SK-N-SH (cell line): ENCODE results near the gene SLC25A25. TPM values are rescaled to one million over a fixed set of nuclear protein-coding genes. Genes with fewer than 3 reads are reported as not detected.

ENCODE experiments used
- CTCF ChIA-PET: fragments of 300-600, 350-600 bp; formaldehyde crosslinking; extraction: SDS; loops from one replicate; lab custom pipeline; 2021; lab: Yijun Ruan, JAX
- POLR2A ChIA-PET: fragments of 350-600 bp; sonication (Branson Sonifier 250); formaldehyde crosslinking; extraction: SDS; loops from one replicate; lab custom pipeline; 2020; ENCODE audit warnings: antibody characterized with exemption, inconsistent platforms; lab: Yijun Ruan, JAX
- DNase-seq: peaks from one replicate; pipeline ENCODE4 v3.0.0; 2012
- H2AFZ ChIP-seq: fragments of 200-600 bp; sonication (generic); 2 replicates; pipeline ENCODE4 v1.8.1; 2016; ENCODE audit warnings: antibody characterized with exemption, mild to moderate bottlenecking, low read depth
- H3F3A ChIP-seq: fragments of 200-600 bp; sonication (generic); replicated peaks from 2 replicates; pipeline ENCODE3; 2016; ENCODE audit warnings: antibody characterized with exemption, mild to moderate bottlenecking; ENCODE audit not compliant: insufficient read depth
- H3K27ac ChIP-seq, 2 experiments: fragments of 200-500 bp in 1 of 2; fragments of 200-600 bp in 1 of 2; sonication (Bioruptor generic) in 1 of 2; sonication (generic), shearing (Covaris generic) in 1 of 2; 2 replicates each; pipeline versions ENCODE4 v1.5.1 to v1.6.1; 2014 to 2016; ENCODE audit warnings: low read depth in 2 of 2, inconsistent platforms in 1 of 2, low read length in 1 of 2, mild to moderate bottlenecking in 1 of 2, mixed read lengths in 1 of 2
- H3K27me3 ChIP-seq: fragments of 200-600 bp; sonication (generic), shearing (Covaris generic); 2 replicates; pipeline ENCODE4 v1.6.1; 2016; ENCODE audit warnings: mixed run types; ENCODE audit not compliant: insufficient read depth
- H3K36me3 ChIP-seq, 2 experiments: fragments of 200-500 bp in 1 of 2; fragments of 200-600 bp in 1 of 2; sonication (Bioruptor generic) in 1 of 2; sonication (generic) in 1 of 2; replicated peaks in 1 of 2; 2 replicates each; pipeline versions ENCODE3 to v1.5.1; 2014 to 2016; ENCODE audit warnings: low read length in 1 of 2, mild to moderate bottlenecking in 1 of 2; ENCODE audit not compliant: insufficient read depth in 2 of 2, control insufficient read depth in 1 of 2
- H3K4me1 ChIP-seq, 2 experiments: fragments of 200-500 bp in 1 of 2; fragments of 200-600 bp in 1 of 2; sonication (Bioruptor generic) in 1 of 2; sonication (generic), shearing (Covaris generic) in 1 of 2; 2 replicates each; pipeline versions ENCODE4 v1.5.1 to v1.6.1; 2014 to 2016; ENCODE audit warnings: low read depth in 1 of 2, low read length in 1 of 2, mixed run types in 1 of 2; ENCODE audit not compliant: insufficient read depth in 2 of 2, control insufficient read depth in 1 of 2
- H3K4me2 ChIP-seq: fragments of 200-600 bp; sonication (generic), shearing (Covaris generic); 2 replicates; pipeline ENCODE4 v1.6.1; 2017; ENCODE audit warnings: mixed run types
- H3K4me3 ChIP-seq, 2 experiments: fragments of 200-500 bp in 1 of 2; fragments of 200-600 bp in 1 of 2; sonication (Bioruptor generic) in 1 of 2; sonication (generic), shearing (Covaris generic) in 1 of 2; 2 replicates each; pipeline versions ENCODE4 v1.5.1 to v1.8.1; 2014 to 2016; ENCODE audit warnings: low read depth in 2 of 2, inconsistent platforms in 1 of 2, low read length in 1 of 2, mild to moderate bottlenecking in 1 of 2, mixed read lengths in 1 of 2, moderate library complexity in 1 of 2
- H3K79me2 ChIP-seq: fragments of 200-600 bp; sonication (generic); 2 replicates; pipeline ENCODE4 v1.8.1; 2017; ENCODE audit warnings: mild to moderate bottlenecking; ENCODE audit not compliant: insufficient read depth
- H3K9ac ChIP-seq: fragments of 200-600 bp; sonication (generic); 2 replicates; pipeline ENCODE4 v1.6.1; 2017; ENCODE audit warnings: mixed run types
- H3K9me2 ChIP-seq: fragments of 200-600 bp; sonication (generic); 2 replicates; pipeline ENCODE4 v1.6.1; 2017; ENCODE audit warnings: mixed run types
- H3K9me3 ChIP-seq: fragments of 200-600 bp; sonication (generic); 2 replicates; pipeline ENCODE4 v1.6.1; 2017; ENCODE audit warnings: mixed run types, mild to moderate bottlenecking, moderate library complexity
- H4K20me1 ChIP-seq: fragments of 200-600 bp; sonication (generic); 2 replicates; pipeline ENCODE4 v1.6.1; 2017; ENCODE audit warnings: mild to moderate bottlenecking, mixed run types; ENCODE audit not compliant: insufficient read depth
- CHD2 ChIP-seq: fragments of 150-350 bp; IDR thresholded peaks from 2 replicates; pipeline ENCODE4 v1.6.1; 2018; ENCODE audit warnings: low read length; ENCODE audit not compliant: partially characterized antibody
- CTCF ChIP-seq: fragments of 200-600 bp; sonication (generic); IDR thresholded peaks from 2 replicates; pipeline ENCODE4 v1.6.1; 2017; ENCODE audit warnings: antibody characterized with exemption, mild to moderate bottlenecking, moderate library complexity
- ELF1 ChIP-seq: IDR thresholded peaks from 2 replicates; pipeline ENCODE4 v1.4.0; 2012
- EZH2phosphoT487 ChIP-seq: fragments of 200-600 bp; sonication (generic); IDR thresholded peaks from 2 replicates; pipeline ENCODE4 v1.6.1; 2017; ENCODE audit warnings: low read depth, mixed run types, mild to moderate bottlenecking, antibody characterized with exemption, moderate library complexity, borderline replicate concordance
- FOXM1 ChIP-seq: IDR thresholded peaks from 2 replicates; pipeline ENCODE4 v1.4.0; 2012; ENCODE audit warnings: low read depth, mild to moderate bottlenecking
- IRF3 ChIP-seq: fragments of 150-350 bp; IDR thresholded peaks from 2 replicates; pipeline ENCODE4 v1.6.1; 2016; ENCODE audit warnings: mild to moderate bottlenecking, low read depth, low read length
- MEF2A ChIP-seq: IDR thresholded peaks from 2 replicates; pipeline ENCODE4 v1.4.0; 2012; ENCODE audit warnings: low read depth, borderline replicate concordance
- NFIC ChIP-seq: IDR thresholded peaks from 2 replicates; pipeline ENCODE4 v1.4.0; 2012; ENCODE audit warnings: borderline replicate concordance
- PBX3 ChIP-seq: IDR thresholded peaks from 2 replicates; pipeline ENCODE4; 2012
- POLR2AphosphoS5 ChIP-seq: IDR thresholded peaks from 2 replicates; pipeline ENCODE4 v1.6.1; 2012; ENCODE audit warnings: low read depth, low read length
- RCOR1 ChIP-seq: fragments of 150-350 bp; IDR thresholded peaks from 2 replicates; pipeline ENCODE4 v1.6.1; 2017; ENCODE audit warnings: antibody characterized with exemption, low read length
- REST ChIP-seq: IDR thresholded peaks from 2 replicates; pipeline ENCODE4 v1.6.1; 2012; ENCODE audit warnings: mild to moderate bottlenecking, low read depth, low read length, moderate library complexity
- RFX5 ChIP-seq: IDR thresholded peaks from 2 replicates; pipeline ENCODE4 v1.6.1; 2012; ENCODE audit warnings: mild to moderate bottlenecking, improper control_type of control experiment, low read length
- TCF12 ChIP-seq: IDR thresholded peaks from 2 replicates; pipeline ENCODE4 v1.4.0; 2012
- USF2 ChIP-seq: fragments of 150-350 bp; IDR thresholded peaks from 2 replicates; pipeline ENCODE4 v1.6.1; 2017; ENCODE audit warnings: antibody characterized with exemption, low read length, low read depth, borderline replicate concordance
- ZBTB33 ChIP-seq: IDR thresholded peaks from 2 replicates; pipeline ENCODE4 v1.4.0; 2012; ENCODE audit warnings: low read depth, borderline replicate concordance
- WGBS: methylation state at CpG from one replicate; pipeline ENCODE4 v1.1.6; 2017; ENCODE audit warnings: low lambda C conversion rate; 5-methylcytosine and 5-hydroxymethylcytosine counted together
- polyA plus RNA-seq, 3 experiments: library from polyadenylated mRNA; depleted of rRNA; stranded (reverse); fragments of >200 nt; gene quantifications; 2 replicates each; pipeline ENCODE4 v1.2.3, GENCODE V29; 2012

SLC25A25 gene
- polyA plus RNA-seq, 1 of the 3 experiments (the other 2 are of a cell fraction), result 12.1 TPM

- H3K9me2 ChIP-seq, result no peaks in the 10 kb centered on the region
- H3K4me3 ChIP-seq, result no peak overlapping the region
- TF ChIP-seq TCF12 (no peak), IRF3 (no peak), FOXM1 (no peak), CHD2 (no peak), RCOR1 (no peak), ZBTB33 (no peak), USF2 (no peak), REST (no peak), MEF2A (no peak), RFX5 (no peak), POLR2AphosphoS5 (no peak), EZH2phosphoT487 (no peak), PBX3 (no peak), NFIC (no peak), CTCF (no peak), ELF1 (no peak)
- no peaks in the 10 kb centered on the region for H3F3A ChIP-seq
- H3K9ac ChIP-seq, result no peak overlapping the region
- H3K36me3 ChIP-seq, result no peaks in the 10 kb centered on the region
- H3K27me3 ChIP-seq, result no peaks in the 10 kb centered on the region
- no peak overlapping the region for H3K27ac ChIP-seq
- no peak overlapping the region for H3K4me2 ChIP-seq
- H3K4me1 ChIP-seq, result peaks cover under 1 to 10% of the 10 kb centered on the region in 2 experiments; a peak in 2 of 4 replicates
- ChIA-PET CTCF (interaction anchor here (1.4 to 2.3 kb wide), 3 partner anchors 10 to 114 kb away, joined by 3 to 7 read pairs (median 4); no protein-coding TSS in a partner anchor), POLR2A (interaction anchor here (0.6 kb wide), 1 partner anchor 16 kb away, joined by 3 read pairs; no protein-coding TSS in a partner anchor)
- no peak overlapping the region for H2AFZ ChIP-seq
- 74% methylated on average over 3 of the region's 3 CpGs for WGBS
- no peaks in the 10 kb centered on the region for H4K20me1 ChIP-seq
- H3K79me2 ChIP-seq, result no peaks in the 10 kb centered on the region
- no peak for DNase-seq
- H3K9me3 ChIP-seq, result no peaks in the 10 kb centered on the region
Measured at GRCh38 chr9:128056086-128056485, 11.9 kb upstream of the SLC25A25 start.
